NCI-H1048 (cell line): ENCODE results near the gene IPO11.

ENCODE experiments used
- DNase-seq: peaks from one replicate; lab custom pipeline; 2025; lab: John Stamatoyannopoulos, UW

IPO11 gene

GRCh38 chr5:62412549-62413329 is at the start of gene IPO11:
TSS of gene IPO11 (plus strand) at chr5:62412763. CDS start at chr5:62437280, 24,517 bp downstream.
- peak; percentile 96 for DNase-seq

- DNase-seq = no peak
These were observed 43.5 kb upstream of the IPO11 start for GRCh38 chr5:62369039-62369438.

- DNase-seq = no peak
These were observed 41.2 kb upstream of the IPO11 start for GRCh38 chr5:62371409-62371808.

GRCh38 chr5:62372600-62372999 is 40.0 kb upstream of the IPO11 start:
- DNase-seq = no peak

GRCh38 chr5:62373382-62373781 is 39.2 kb upstream of the IPO11 start:
- DNase-seq = no peak

- DNase-seq = no peak
These were observed 38.5 kb upstream of the IPO11 start for GRCh38 chr5:62374090-62374489.

- DNase-seq = no peak
These were observed 36.9 kb upstream of the IPO11 start for GRCh38 chr5:62375627-62376026.

- no peak for DNase-seq
These were observed 36.5 kb upstream of the IPO11 start for GRCh38 chr5:62376064-62376463.

GRCh38 chr5:62385131-62385530 is 27.4 kb upstream of the IPO11 start:
- no peak for DNase-seq

GRCh38 chr5:62385816-62386400 is 26.7 kb upstream of the IPO11 start:
- no peak for DNase-seq

GRCh38 chr5:62386824-62387223 is 25.7 kb upstream of the IPO11 start:
- DNase-seq = no peak

- DNase-seq = no peak
These were observed 17.2 kb upstream of the IPO11 start for GRCh38 chr5:62395210-62395950.

- DNase-seq = peak; percentile 90
These were observed 8.9 kb upstream of the IPO11 start, which contains the start of gene DIMT1 for GRCh38 chr5:62403411-62404250. TSS of gene DIMT1 (minus strand) at chr5:62403905. CDS start at chr5:62403772, 133 bp downstream.

GRCh38 chr5:62413711-62414110 is 1.1 kb downstream of the IPO11 start:
- DNase-seq = no peak

- DNase-seq = no peak
These were observed 6.0 kb downstream of the IPO11 start for GRCh38 chr5:62418462-62419076.

- no peak for DNase-seq
These were observed 7.0 kb downstream of the IPO11 start for GRCh38 chr5:62419609-62420008.

GRCh38 chr5:62421414-62421813 is 8.9 kb downstream of the IPO11 start:
- no peak for DNase-seq

- DNase-seq = no peak
These were observed 12.2 kb downstream of the IPO11 start for GRCh38 chr5:62424763-62425162.

GRCh38 chr5:62431735-62432620 is 19.4 kb downstream of the IPO11 start:
- DNase-seq = no peak

GRCh38 chr5:62432621-62433064 is 20.1 kb downstream of the IPO11 start:
- no peak for DNase-seq
